HEK293T (cell line): Measurements from ENCODE around the gene LAMA5.

Experiments
- CTCF ChIA-PET: fragments of 350-600 bp; formaldehyde crosslinking; extraction: SDS; loops from one replicate; lab custom pipeline; 2021; ENCODE audit warnings: antibody characterized with exemption, inconsistent platforms; lab: Yijun Ruan, JAX
- POLR2A ChIA-PET: fragments of 350-600 bp; formaldehyde crosslinking; extraction: SDS; loops from one replicate; lab custom pipeline; 2020; ENCODE audit warnings: antibody characterized with exemption, inconsistent platforms; lab: Yijun Ruan, JAX
- DNase-seq: peaks from one replicate; pipeline ENCODE4 v3.0.0; 2012; ENCODE audit warnings: mixed read lengths; ENCODE audit errors: extremely low spot score
- ARNT ChIP-seq: fragments of 450-650 bp; IDR thresholded peaks from 2 replicates; pipeline ENCODE4 v1.6.1; 2017; ENCODE audit warnings: mild to moderate bottlenecking
- BHLHE40 ChIP-seq: fragments of 450-650 bp; IDR thresholded peaks from 2 replicates; pipeline ENCODE4 v1.6.1; 2016; ENCODE audit warnings: mild to moderate bottlenecking, moderate library complexity, borderline replicate concordance
- CTBP1 ChIP-seq: fragments of 450-650 bp; IDR thresholded peaks from 2 replicates; pipeline ENCODE4 v1.6.1; 2016; ENCODE audit warnings: borderline replicate concordance
- ELF4 ChIP-seq: fragments of 450-650 bp; IDR thresholded peaks from 2 replicates; pipeline ENCODE4 v1.6.1; 2017; ENCODE audit warnings: antibody characterized with exemption
- FOXA1 ChIP-seq: fragments of 450-650 bp; IDR thresholded peaks from 2 replicates; pipeline ENCODE4 v1.6.1; 2016; ENCODE audit warnings: mild to moderate bottlenecking
- FOXK2 ChIP-seq: fragments of 450-650 bp; IDR thresholded peaks from 2 replicates; pipeline ENCODE4 v1.6.1; 2016; ENCODE audit warnings: mild to moderate bottlenecking
- FOXM1 ChIP-seq: fragments of 450-650 bp; IDR thresholded peaks from 2 replicates; pipeline ENCODE4 v1.6.1; 2017; ENCODE audit warnings: mild to moderate bottlenecking, borderline replicate concordance
- HDGF ChIP-seq: fragments of 450-650 bp; IDR thresholded peaks from 2 replicates; pipeline ENCODE4 v1.6.1; 2017; ENCODE audit warnings: antibody characterized with exemption, borderline replicate concordance
- L3MBTL2 ChIP-seq: fragments of 450-650 bp; conservative IDR thresholded peaks from 2 replicates; pipeline ENCODE4 v1.6.1; 2016; ENCODE audit warnings: mild to moderate bottlenecking
- LEF1 ChIP-seq: fragments of 450-650 bp; IDR thresholded peaks from 2 replicates; pipeline ENCODE4 v1.6.1; 2017; ENCODE audit warnings: mild to moderate bottlenecking, borderline replicate concordance
- NFRKB ChIP-seq: fragments of 450-650 bp; IDR thresholded peaks from 2 replicates; pipeline ENCODE4 v1.6.1; 2016; ENCODE audit warnings: mild to moderate bottlenecking, moderate library complexity
- SP1 ChIP-seq: fragments of 450-650 bp; IDR thresholded peaks from 2 replicates; pipeline ENCODE4 v1.6.1; 2017
- SUZ12 ChIP-seq: fragments of 450-650 bp; IDR thresholded peaks from 2 replicates; pipeline ENCODE4 v1.6.1; 2016; ENCODE audit warnings: mild to moderate bottlenecking
- TARDBP ChIP-seq: fragments of 450-650 bp; IDR thresholded peaks from 2 replicates; pipeline ENCODE4 v1.6.1; 2016
- ZNF384 ChIP-seq: fragments of 450-650 bp; IDR thresholded peaks from 2 replicates; pipeline ENCODE4 v1.6.1; 2016
- TF ChIP-seq, protein P1 (sequence below): fragments of 450-650 bp; IDR thresholded peaks from 2 replicates; pipeline ENCODE4 v1.6.1; 2016

Gene LAMA5

DNA sequence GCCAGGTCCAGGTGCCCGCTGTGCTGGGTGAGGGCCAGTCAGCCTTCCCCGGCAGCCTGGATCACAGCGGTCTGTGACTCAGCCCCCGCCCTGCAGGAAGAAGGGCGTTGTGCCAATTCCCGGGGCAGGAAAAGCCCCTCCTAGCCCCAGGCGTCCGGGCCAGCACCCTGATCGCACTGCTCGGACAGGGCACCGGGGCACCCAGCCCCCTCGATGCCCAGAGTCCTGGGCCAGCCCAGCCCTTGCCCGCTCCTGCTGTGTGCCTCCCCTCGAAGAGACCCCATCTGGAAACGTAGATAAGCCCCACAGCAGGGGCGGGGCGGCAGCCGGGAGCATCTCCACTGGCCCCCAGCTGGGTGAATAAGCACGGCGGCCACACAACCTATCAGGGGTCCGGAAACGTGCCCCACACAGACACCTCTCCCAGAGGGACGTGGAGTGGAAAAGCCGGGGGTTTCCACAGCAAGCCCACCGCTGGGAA, 9.9 kb downstream of the LAMA5 start:
- POLR2A ChIA-PET = no interaction called here
- no peak for DNase-seq
- CTCF ChIA-PET = no interaction called here

DNA sequence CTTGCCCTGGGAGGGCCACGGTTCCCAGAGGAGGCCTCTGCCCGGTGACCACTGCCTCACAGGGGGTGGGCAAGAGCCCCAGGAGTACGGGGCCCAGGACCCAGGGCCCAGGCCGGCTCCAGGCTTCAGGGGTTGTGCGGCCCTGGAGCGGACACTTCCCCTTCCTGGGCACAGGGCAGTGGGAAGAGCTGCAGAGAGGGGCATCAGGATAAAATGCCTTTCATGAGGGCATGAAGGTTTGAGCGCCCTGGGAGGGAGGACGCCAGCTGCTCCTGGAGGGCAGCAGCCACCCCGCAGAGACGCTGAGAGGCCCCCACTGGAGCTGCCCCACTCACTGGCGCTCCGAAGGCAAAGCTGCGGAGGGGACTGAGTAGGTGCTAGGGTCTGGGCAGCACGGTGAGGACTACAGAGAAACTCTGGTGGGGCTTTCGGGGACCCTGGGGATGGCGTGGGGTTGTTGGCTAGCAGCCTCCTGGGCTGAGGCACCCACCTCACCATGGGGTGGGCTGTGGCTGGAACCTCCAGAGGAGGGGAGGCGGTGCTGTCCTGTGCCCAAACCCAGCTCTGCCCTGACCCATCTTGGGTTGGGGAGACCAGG, 10.4 kb downstream of the LAMA5 start:
- no peak for TF ChIP-seq FOXK2
- TF ChIP-seq CTBP1 = no peak
- TF ChIP-seq FOXM1 = no peak
- no peak for TF ChIP-seq TARDBP
- TF ChIP-seq ELF4 = no peak
- TF ChIP-seq SUZ12 = no peak
- TF ChIP-seq FOXA1 = no peak
- no peak for TF ChIP-seq L3MBTL2
- TF ChIP-seq ARNT = no peak
- TF ChIP-seq NFRKB = no peak
- TF ChIP-seq LEF1 = no peak
- no peak for TF ChIP-seq HDGF
- TF ChIP-seq ZNF384 = no peak
- TF ChIP-seq, protein P1, sequence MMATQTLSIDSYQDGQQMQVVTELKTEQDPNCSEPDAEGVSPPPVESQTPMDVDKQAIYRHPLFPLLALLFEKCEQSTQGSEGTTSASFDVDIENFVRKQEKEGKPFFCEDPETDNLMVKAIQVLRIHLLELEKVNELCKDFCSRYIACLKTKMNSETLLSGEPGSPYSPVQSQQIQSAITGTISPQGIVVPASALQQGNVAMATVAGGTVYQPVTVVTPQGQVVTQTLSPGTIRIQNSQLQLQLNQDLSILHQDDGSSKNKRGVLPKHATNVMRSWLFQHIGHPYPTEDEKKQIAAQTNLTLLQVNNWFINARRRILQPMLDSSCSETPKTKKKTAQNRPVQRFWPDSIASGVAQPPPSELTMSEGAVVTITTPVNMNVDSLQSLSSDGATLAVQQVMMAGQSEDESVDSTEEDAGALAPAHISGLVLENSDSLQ = no peak
- TF ChIP-seq SP1 = no peak
- POLR2A ChIA-PET = no interaction called here
- CTCF ChIA-PET = no interaction called here
- no peak for DNase-seq

More for the DNA sequence above, 9.9 kb downstream of the LAMA5 start:
- TF ChIP-seq BHLHE40 (no peak), FOXA1 (no peak), ZNF384 (no peak), FOXM1 (no peak), ARNT (no peak), CTBP1 (no peak), LEF1 (no peak)

DNA sequence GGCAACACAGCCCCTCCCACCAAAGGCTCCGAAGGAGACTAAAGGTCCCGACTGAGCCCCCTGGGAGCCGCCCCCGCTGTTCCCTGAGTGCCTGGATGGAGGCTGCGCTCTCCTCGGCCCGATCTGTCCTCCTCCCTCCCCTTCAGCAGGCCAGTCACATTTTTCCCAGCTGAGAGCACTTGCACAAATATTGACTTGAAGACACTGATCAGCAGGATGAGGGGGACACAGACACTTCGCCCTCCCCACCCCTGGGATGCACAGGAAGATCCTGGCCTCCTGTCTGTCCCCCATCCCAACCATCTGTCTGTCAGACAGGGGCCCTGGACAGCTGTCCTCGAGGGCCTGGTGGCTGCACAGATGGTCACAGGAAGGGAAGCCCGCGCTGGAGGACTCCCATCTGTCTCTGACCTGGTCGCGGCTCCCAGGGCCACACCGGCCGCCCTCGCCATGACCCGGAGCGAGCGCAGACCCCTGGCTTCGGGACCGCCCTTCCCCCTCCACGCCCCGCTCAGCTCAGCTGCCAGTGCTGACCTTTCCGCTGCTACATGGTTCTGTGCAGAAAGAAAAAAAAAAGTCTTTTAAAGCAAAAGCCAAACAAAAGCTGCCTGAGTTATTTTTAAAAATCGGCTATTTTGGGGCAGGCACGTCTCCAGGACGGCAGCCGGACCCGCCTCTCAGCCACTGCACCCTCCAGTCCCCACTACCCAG, 11.1 kb downstream of the LAMA5 start:
- TF ChIP-seq HDGF (no peak), FOXM1 (no peak), LEF1 (no peak), ZNF384 (no peak), CTBP1 (no peak), SUZ12 (no peak), BHLHE40 (no peak), TARDBP (no peak), ELF4 (no peak), FOXK2 (no peak)
- DNase-seq = no peak
- POLR2A ChIA-PET = no interaction called here
- CTCF ChIA-PET = no interaction called here

DNA sequence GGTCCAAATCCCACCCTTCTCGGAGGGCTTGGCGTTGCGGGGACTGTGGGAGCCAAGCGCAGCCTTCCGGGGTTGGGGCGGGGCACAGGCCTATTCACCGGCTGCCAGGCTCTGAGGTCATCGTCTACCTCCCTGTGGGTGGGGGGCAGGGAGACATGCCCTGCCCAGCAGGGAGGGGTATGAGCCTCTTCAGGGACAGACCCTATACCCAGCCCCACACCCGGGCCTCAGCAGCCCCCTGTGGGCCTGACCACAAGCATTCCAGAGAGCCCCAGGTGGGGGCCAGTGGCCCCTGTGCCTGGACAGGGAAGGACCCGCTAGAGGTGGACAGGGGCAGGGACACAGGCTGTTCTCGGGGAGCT, 11.6 kb downstream of the LAMA5 start:
- ChIA-PET POLR2A (no interaction called here), CTCF (no interaction called here)
- TF ChIP-seq, protein P1 = no peak
- TF ChIP-seq LEF1 (no peak), FOXA1 (no peak), SUZ12 (no peak), HDGF (no peak), TARDBP (no peak), ELF4 (no peak), L3MBTL2 (no peak), NFRKB (no peak)
- DNase-seq = no peak

DNA sequence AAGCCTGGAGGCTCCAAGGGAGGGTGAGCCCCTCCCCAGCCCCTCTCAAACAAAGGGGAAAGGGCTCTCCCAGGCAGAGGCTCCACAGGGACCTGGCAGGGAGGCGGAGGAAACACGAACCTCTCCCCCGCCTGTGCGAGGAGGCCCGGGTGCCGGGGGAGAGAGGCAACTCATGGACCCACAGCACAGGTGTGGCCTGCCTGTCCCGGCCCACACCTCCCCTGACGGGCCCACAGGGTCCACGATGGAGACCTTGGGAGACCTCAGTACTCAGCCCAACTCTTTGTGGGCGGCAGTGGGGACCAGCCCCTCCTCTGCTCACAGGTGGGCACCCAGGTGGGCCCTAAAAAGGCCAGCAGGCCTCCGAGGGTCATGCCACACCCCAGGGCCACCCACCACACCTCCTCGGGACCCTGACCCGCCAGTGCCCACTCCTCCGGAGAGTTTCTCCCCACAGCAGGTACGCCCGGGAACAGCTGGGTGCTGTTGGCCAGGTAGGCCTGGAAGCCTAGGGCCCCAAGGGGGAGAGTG, 12.2 kb downstream of the LAMA5 start:
- no peak for DNase-seq
- TF ChIP-seq ARNT = no peak
- TF ChIP-seq NFRKB = no peak
- no peak for TF ChIP-seq ZNF384
- TF ChIP-seq FOXA1 = no peak
- no peak for TF ChIP-seq SP1
- no peak for TF ChIP-seq CTBP1
- TF ChIP-seq FOXM1 = no peak
- no peak for TF ChIP-seq SUZ12
- TF ChIP-seq ELF4 = no peak
- no peak for TF ChIP-seq L3MBTL2
- TF ChIP-seq HDGF = no peak
- TF ChIP-seq, protein P1 = no peak
- no peak for TF ChIP-seq BHLHE40
- TF ChIP-seq LEF1 = no peak
- ChIA-PET POLR2A (no interaction called here), CTCF (no interaction called here)

DNA sequence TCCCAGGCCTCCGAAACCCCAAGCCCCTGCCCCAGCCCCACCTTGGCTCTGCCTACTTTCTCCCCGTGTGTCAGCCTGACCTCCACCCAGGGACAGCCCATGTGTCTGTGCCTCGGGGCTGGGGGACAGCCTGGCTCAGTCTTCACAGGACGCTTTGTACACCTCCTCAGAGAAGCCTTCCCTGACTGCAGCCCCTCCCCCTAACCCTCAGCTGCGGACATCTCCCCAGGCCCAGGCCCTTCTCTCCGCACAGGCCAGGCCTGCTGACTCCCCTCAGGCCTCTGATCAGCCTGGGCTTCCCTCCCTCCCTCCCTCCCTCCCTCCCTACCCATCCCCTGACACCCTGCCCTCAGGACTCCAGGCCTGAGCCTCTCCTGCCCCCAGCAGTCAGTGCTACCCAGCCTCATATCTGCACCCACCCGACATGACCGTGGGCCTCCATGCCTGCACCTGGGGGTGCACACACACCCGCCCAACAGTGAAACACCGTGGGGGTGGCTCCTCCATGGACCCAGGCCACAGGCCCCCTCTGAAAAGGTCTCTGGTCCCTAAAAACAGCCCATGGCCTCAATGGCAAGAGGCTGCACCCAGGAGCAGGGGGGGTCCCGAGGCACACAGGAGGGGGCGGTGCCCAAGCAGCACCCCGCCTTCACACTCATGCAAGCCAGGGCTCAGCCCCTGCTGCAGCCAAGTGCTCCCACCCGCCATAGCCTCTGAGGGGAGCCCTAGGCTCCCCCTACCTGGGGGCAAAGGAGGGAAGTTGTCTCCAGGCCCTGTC, 12.9 kb downstream of the LAMA5 start:
- ChIA-PET CTCF (no interaction called here), POLR2A (interaction anchor here (0.6 kb wide), 1 partner anchor 123 kb away, joined by 3 read pairs; no protein-coding TSS in a partner anchor)
- TF ChIP-seq CTBP1 = no peak
- TF ChIP-seq HDGF = no peak
- TF ChIP-seq, protein P1 = no peak
- TF ChIP-seq L3MBTL2 = no peak
- TF ChIP-seq SP1 = no peak
- no peak for TF ChIP-seq BHLHE40
- no peak for TF ChIP-seq FOXM1
- TF ChIP-seq TARDBP = no peak
- TF ChIP-seq ZNF384 = no peak
- no peak for TF ChIP-seq SUZ12
- TF ChIP-seq ARNT = no peak
- TF ChIP-seq FOXA1 = no peak
- TF ChIP-seq LEF1 = no peak
- DNase-seq = no peak
